Ammon's horn (tissue), 1 donor: ENCODE measurements around the gene KIRREL3.

Experiments
- DNase-seq: peaks from one replicate; pipeline ENCODE4 v3.0.0-alpha.2; 2016; ENCODE audit warnings: low spot score

KIRREL3 gene

DNA sequence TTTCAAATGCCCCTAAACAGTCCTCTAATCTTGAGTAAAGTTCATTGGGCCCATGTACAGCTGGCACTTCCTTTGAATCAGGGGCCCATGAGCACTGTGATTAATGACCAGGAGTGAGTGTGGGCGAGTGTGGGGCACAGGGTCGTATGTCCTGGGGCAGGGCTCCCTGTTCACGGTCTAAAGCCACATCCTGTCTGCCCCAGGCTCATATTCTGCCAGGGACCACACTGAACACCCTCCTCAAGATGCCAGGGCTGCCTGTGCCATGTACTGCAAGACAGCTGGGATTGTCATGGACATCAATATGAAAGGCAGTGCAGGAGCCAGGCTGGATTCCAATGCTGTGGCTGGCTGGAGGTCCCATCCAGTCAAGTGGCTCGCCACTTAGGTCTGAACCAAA is 130.5 kb downstream of the KIRREL3 start:
- no peak for DNase-seq

DNA sequence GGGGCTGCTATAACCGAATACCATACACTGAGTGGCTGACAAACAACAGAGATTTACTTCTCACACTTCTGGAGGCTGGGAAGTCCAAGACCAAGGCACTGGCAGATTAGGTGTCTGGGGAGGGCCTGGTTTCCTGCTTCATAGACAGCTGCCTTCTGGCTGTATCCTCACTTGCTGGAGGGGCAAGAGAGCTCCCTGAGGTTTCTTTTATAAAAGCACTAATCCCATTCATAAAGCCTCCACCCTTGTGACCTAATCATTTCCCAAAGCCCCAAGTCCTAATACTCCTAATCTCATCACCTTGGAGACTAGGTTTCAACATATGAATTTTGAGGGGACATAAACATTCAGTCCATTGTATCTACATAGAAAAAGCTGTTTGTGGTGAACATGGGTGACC is 131.8 kb downstream of the KIRREL3 start:
- no peak for DNase-seq

- DNase-seq = no peak
These were observed 135.6 kb downstream of the KIRREL3 start for GRCh38 chr11:126864934-126865333.

- DNase-seq = no peak
These were observed 137.1 kb downstream of the KIRREL3 start for GRCh38 chr11:126863294-126863997.

GRCh38 chr11:126862664-126863243 is 137.8 kb downstream of the KIRREL3 start:
- DNase-seq = no peak

DNA sequence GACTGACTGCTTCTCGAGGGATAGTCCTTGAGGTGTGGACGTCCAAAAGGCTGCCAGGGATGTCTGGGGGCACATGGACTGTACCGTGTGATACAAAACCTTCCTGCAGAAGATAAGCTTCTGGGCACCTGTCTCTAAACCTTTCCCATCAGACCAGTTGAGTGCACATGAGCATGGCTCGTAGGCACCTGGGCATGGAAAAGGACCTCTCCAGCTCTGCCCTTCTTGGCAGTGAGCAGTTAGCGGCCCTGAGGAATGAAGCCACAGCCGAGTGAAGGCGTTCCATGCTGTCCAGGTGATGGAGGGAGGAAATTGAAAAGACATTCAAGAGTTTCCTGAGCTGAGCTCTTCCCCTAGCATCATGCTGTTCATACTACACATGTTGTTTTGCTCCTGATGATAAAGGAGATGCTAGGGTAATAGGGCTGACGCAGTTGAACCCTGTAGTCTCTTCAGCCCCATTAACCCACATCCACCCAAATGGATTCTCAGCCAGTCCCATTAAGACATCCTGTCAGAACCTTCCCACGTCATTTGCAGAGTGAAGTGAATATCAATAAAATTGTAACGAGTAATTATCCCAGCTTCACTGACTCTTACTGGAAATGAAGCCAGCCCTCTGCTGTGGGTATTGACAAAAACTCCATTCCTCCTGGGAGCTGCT is 138.6 kb downstream of the KIRREL3 start:
- no peak for DNase-seq

- DNase-seq = no peak
These were observed 142.4 kb downstream of the KIRREL3 start for GRCh38 chr11:126857860-126858808.

DNA sequence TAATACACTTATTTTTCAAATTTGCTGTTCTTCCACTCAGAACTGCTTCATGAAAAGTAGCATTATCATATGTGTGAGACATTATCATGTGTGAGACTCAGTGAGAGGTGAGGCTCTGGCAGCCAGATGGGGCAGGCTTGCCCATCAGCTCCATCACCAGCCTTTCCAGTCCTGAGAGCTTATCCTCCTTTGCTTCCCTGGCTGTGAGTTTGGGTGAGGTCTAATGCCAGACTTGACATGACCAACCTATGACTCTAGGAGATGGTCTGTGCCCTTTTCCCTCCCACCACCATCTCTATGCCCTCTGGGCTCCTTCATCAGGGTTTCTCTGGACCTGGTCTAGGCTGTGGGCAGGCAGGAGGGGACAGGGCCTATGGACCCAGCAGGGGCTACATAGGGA is 145.0 kb downstream of the KIRREL3 start:
- DNase-seq = no peak

GRCh38 chr11:126853732-126854131 is 146.8 kb downstream of the KIRREL3 start:
- DNase-seq = no peak

- no peak for DNase-seq
These were observed 155.8 kb downstream of the KIRREL3 start for GRCh38 chr11:126844789-126845188.

GRCh38 chr11:126843096-126843495 is 157.5 kb downstream of the KIRREL3 start:
- DNase-seq = no peak

GRCh38 chr11:126841999-126842398 is 158.6 kb downstream of the KIRREL3 start:
- DNase-seq = no peak

GRCh38 chr11:126840975-126841374 is 159.6 kb downstream of the KIRREL3 start:
- DNase-seq = no peak

DNA sequence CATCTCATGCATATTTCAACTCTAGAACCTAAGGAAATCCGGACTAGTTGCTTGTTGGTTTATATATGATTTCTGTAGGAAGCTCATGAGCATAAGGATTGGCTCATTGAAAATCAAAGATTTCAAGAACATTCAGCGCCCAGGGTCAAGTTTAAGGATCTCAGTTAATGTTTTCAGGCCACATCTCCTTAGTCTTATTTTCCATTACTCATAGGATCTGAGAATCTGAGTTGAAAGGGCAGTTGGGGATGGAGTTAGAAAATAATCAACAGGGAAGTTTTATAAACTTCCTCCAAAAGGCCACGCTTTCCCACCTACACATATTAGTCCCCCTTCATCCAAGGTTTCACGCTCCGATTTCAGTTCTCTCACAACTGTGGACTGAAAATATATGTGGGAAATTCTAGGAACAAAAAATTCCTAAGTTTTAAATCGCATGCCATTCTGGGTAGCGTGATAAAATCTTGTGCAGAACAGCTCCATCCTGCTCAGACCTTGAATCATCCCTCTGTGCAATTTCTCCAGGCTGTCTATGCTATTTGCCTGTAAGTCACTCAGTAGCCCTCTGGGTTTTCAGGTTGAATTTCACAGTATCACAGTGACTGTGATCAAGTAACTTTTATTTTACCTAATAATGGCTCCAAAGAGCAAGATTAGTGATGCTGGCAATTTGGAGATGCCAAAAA is 160.2 kb downstream of the KIRREL3 start:
- no peak for DNase-seq

GRCh38 chr11:126839496-126839895 is 161.1 kb downstream of the KIRREL3 start:
- peak; percentile 72 for DNase-seq

- no peak for DNase-seq
These were observed 161.8 kb downstream of the KIRREL3 start for GRCh38 chr11:126838779-126839178.

GRCh38 chr11:126837581-126837980 is 163.0 kb downstream of the KIRREL3 start:
- DNase-seq = no peak

DNA sequence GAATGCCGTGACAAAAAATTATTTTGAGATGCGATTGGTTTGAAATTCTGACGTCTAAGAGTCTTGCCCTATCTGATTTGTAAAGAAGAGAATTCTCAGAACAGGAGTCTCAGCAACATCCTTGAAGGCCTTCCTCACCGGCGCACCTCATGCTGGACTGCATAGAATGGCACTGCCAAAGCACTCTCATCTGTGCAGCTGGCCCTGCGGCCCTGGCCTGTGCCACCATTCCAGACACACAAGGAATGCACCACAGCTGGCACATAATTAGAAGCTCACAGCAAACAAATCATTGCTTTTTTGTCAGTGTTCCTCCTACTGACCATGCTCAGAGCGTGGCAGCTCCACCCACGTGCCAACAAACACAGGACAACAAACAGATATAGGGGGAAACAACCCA is 166.0 kb downstream of the KIRREL3 start:
- DNase-seq = peak; percentile 62

DNA sequence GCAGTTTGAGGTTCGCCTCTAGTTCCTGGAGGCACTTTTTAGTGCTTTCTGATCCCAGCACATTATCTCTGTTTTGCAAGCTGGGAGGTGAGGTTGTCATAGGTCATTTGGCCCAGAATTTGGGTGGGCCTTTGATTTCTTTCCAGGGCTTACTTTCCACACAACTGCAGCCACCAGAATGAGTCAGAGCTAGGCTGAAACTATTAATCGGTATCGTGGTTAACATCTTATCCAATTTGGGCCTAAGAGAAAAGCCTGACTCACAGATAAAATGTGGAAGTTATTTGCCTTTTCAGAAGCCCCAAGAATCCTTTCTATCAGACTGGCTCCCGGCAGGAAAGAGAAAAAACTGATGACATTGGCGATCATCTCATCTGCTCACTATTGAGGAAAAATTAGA is 166.4 kb downstream of the KIRREL3 start:
- no peak for DNase-seq

DNA sequence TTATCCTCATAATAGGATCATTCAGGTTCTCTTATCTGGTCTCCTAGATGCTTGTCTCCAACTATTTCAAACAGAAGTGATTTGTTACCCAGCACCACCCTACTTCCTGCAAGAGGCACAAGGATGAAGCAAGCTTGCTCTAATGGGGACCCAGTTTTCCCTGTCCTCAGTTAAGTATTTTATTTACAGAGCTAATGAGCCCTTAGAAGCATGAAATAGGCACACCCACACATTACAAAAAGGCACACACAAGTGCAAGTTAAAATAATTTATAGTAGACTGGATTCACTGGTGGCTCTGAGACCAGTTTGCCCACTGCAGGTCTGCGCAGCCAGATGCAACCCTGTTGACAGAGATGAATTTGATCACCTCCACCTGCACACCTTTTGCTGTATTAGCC is 167.5 kb downstream of the KIRREL3 start:
- no peak for DNase-seq

- DNase-seq = no peak
These were observed 168.2 kb downstream of the KIRREL3 start for GRCh38 chr11:126832387-126832786.
